K562 (cell line): ENCODE data around the gene SYT7. TPM values are rescaled to one million over a fixed set of nuclear protein-coding genes. Genes with fewer than 3 reads are reported as not detected.

Source experiments
- ATF4 ChIP-seq: fragments of 450-650 bp; formaldehyde crosslinking; IDR thresholded peaks from 2 replicates; pipeline ENCODE4 v1.4.0; 2022; ENCODE audit warnings: mild to moderate bottlenecking, moderate library complexity
- BRCA1 ChIP-seq, 2 experiments: fragments of 450-650 bp in 1 of 2; sonication (generic) in 1 of 2; formaldehyde crosslinking in 1 of 2; IDR thresholded peaks; 2 replicates each; pipeline versions ENCODE4 v1.5.0 to v1.6.1; 2017 to 2020; ENCODE audit warnings: mild to moderate bottlenecking in 1 of 2, missing genetic modification reagents in 1 of 2
- CEBPZ ChIP-seq: fragments of 150-350 bp; IDR thresholded peaks from 2 replicates; pipeline ENCODE4 v1.6.1; 2014; ENCODE audit warnings: low read depth, mild to moderate bottlenecking, low read length, borderline replicate concordance
- CSDE1 ChIP-seq, 2 experiments: fragments of 450-650 bp; IDR thresholded peaks; 2 replicates each; pipeline ENCODE4 v1.6.1; 2016; ENCODE audit warnings: mild to moderate bottlenecking in 1 of 2
- HEY1 ChIP-seq: fragments of 250-450 bp; sonication (Bioruptor Pico); IDR thresholded peaks from 2 replicates; pipeline ENCODE4 v1.5.0; 2020; ENCODE audit warnings: mild to moderate bottlenecking, moderate library complexity, borderline replicate concordance
- JUND ChIP-seq, 2 experiments: IDR thresholded peaks; 2 replicates in 1 of 2; 3 replicates in 1 of 2; pipeline ENCODE4 v1.6.1; 2011; ENCODE audit warnings: borderline replicate concordance in 2 of 2, low read depth in 2 of 2, low read length in 2 of 2, improper control_type of control experiment in 1 of 2, missing biosample characterization in 1 of 2, missing genetic modification characterization in 1 of 2, missing genetic modification reagents in 1 of 2
- MEF2D ChIP-seq: conservative IDR thresholded peaks from 2 replicates; pipeline ENCODE4 v1.6.1; 2016; ENCODE audit warnings: low read depth, missing genetic modification characterization, missing compliant biosample characterization
- MIER1 ChIP-seq: fragments of 450-650 bp; IDR thresholded peaks from 2 replicates; pipeline ENCODE4 v1.6.1; 2016; ENCODE audit warnings: antibody characterized with exemption, mild to moderate bottlenecking, low read depth
- MTA2 ChIP-seq: fragments of 450-650 bp; IDR thresholded peaks from 2 replicates; pipeline ENCODE4 v1.6.1; 2016; ENCODE audit warnings: low read depth
- PATZ1 ChIP-seq: fragments of 250-450 bp; sonication (Bioruptor Pico); IDR thresholded peaks from 2 replicates; pipeline ENCODE4 v1.5.0; 2020; ENCODE audit warnings: mild to moderate bottlenecking, borderline replicate concordance
- PHF8 ChIP-seq: fragments of 200-600 bp; sonication (generic); IDR thresholded peaks from 2 replicates; pipeline ENCODE4 v1.6.1; 2012; ENCODE audit warnings: mixed run types, mild to moderate bottlenecking, inconsistent platforms, low read length, moderate library complexity, borderline replicate concordance
- POLR2G ChIP-seq: fragments of 200-400 bp; formaldehyde crosslinking; IDR thresholded peaks from 2 replicates; pipeline ENCODE4 v1.6.1; 2017; ENCODE audit warnings: low read depth, mild to moderate bottlenecking, antibody characterized with exemption, low read length, moderate library complexity
- ZKSCAN1 ChIP-seq: fragments of 150-350 bp; IDR thresholded peaks from 2 replicates; pipeline ENCODE4 v1.6.1; 2016; ENCODE audit warnings: low read depth, low read length
- polyA plus RNA-seq, 8 experiments: library from polyadenylated mRNA; depleted of rRNA in 4 of 8; stranded (reverse) in 5 of 8; unstranded in 3 of 8; fragments of >200 nt; fragmentation: Nextera tagmentation in 2 of 8; fragmentation: Illumina TruSeq in 1 of 8; extraction: Ambion mirVana in 2 of 8; extraction: Trizol in 1 of 8; gene quantifications; 2 replicates each; pipeline versions ENCODE4 v1.2.1 to v1.2.3, GENCODE V29; 2011 to 2014; ENCODE audit warnings: inconsistent platforms in 1 of 8, missing spikeins in 1 of 8
- total RNA-seq, 7 experiments: library from RNA; depleted of rRNA in 6 of 7; stranded (reverse); fragments of >200 nt in 6 of 7; fragmentation: Illumina TruSeq in 2 of 7; extraction: Trizol in 2 of 7; gene quantifications; 2 replicates each; pipeline versions ENCODE4 v1.2.1 to v1.2.3, GENCODE V29; 2011 to 2021; ENCODE audit warnings: low replicate concordance in 1 of 7
- TF ChIP-seq, protein P1 (sequence below), 2 experiments: fragments of 450-650 bp; conservative IDR thresholded peaks; 2 replicates each; pipeline ENCODE4 v1.6.1; 2017; ENCODE audit warnings: mild to moderate bottlenecking in 2 of 2, moderate library complexity in 2 of 2
- TF ChIP-seq, protein P2 (sequence below): sonication (generic); formaldehyde crosslinking; IDR thresholded peaks from 2 replicates; pipeline ENCODE4 v1.8.0; 2023; ENCODE audit warnings: mild to moderate bottlenecking, missing genetic modification reagents

Gene SYT7
- total and polyA plus RNA-seq, 9 of the 15 experiments (the other 6 are each of a cell fraction or from before 2014, with no cell fraction given): 0.01 to 0.51 (median 0.16) TPM; not detected in 1

DNA sequence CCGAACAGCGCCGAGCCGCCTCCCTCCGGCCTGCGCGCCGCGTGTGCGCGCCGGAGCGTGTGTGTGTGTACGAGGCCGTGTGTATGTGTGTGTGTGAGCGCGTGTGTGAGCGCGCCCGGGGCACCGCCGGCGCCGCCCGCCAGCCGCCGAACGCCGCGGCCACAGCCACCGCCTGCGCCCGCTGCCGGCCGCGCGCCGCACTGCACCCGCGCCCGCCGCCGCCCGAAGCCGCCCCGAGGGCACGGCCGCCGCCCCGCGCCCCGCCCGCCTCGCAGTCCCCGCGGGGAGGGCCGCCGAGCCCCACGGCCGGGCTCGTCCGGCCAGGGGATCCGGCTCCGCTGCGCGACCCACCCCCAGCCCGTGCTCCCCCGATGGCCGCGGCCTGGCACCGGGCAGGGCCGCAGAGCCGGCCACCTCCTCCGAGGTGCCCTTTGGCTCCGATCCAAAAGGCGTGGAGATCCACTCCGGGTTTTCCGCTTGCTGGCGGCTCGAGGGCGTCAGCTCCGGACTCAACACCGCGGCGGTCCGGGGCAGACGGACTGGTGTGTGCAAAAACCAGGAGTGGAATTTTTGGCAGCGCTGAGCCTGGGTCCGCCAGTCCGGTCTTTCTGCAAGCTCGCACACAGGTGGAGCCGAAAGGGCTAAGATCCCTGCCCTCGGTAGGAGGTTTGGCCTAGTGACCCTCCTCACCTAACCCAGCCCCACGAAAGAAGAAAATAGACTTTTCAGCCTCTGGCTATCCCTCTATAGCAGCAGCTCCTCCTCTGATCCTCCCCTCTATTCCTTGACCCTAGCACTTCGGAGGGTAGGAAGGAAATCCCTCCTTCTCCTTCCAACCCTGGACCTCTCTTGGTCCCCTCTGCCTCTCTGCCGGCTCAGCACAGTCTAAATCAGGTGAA lies at the start of gene SYT7 (continued):
- TF ChIP-seq CEBPZ: no peak
- TF ChIP-seq CSDE1 (IDR thresholded peaks at IDR 0.05): no peak
- TF ChIP-seq, protein P1, sequence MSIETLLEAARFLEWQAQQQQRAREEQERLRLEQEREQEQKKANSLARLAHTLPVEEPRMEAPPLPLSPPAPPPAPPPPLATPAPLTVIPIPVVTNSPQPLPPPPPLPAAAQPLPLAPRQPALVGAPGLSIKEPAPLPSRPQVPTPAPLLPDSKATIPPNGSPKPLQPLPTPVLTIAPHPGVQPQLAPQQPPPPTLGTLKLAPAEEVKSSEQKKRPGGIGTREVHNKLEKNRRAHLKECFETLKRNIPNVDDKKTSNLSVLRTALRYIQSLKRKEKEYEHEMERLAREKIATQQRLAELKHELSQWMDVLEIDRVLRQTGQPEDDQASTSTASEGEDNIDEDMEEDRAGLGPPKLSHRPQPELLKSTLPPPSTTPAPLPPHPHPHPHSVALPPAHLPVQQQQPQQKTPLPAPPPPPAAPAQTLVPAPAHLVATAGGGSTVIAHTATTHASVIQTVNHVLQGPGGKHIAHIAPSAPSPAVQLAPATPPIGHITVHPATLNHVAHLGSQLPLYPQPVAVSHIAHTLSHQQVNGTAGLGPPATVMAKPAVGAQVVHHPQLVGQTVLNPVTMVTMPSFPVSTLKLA (conservative IDR thresholded peaks at IDR 0.05): peak in 1 of 2 experiments; percentile 51; a peak in 1 of 4 replicates
- peak; percentile 55; the same call in 1 of the 2 replicates for TF ChIP-seq JUND (IDR thresholded peaks at IDR 0.05; ENCODE audit: borderline replicate concordance, low read depth, low read length)
- peak; percentile 33; the same call in 1 of the 3 replicates for TF ChIP-seq JUND (tag; IDR thresholded peaks at IDR 0.05; ENCODE audit: borderline replicate concordance, low read depth, low read length)
- TF ChIP-seq, protein P2, sequence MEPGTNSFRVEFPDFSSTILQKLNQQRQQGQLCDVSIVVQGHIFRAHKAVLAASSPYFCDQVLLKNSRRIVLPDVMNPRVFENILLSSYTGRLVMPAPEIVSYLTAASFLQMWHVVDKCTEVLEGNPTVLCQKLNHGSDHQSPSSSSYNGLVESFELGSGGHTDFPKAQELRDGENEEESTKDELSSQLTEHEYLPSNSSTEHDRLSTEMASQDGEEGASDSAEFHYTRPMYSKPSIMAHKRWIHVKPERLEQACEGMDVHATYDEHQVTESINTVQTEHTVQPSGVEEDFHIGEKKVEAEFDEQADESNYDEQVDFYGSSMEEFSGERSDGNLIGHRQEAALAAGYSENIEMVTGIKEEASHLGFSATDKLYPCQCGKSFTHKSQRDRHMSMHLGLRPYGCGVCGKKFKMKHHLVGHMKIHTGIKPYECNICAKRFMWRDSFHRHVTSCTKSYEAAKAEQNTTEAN (CRISPR knock-in tag): no peak
- TF ChIP-seq MTA2: no peak
- TF ChIP-seq PATZ1 (CRISPR knock-in tag): no peak
- TF ChIP-seq MIER1: no peak
- TF ChIP-seq PHF8: no peak
- no peak for TF ChIP-seq MEF2D
- TF ChIP-seq BRCA1 (IDR thresholded peaks at IDR 0.05): no peak
- no peak for TF ChIP-seq BRCA1 (CRISPR knock-in tag; IDR thresholded peaks at IDR 0.05)
- TF ChIP-seq ATF4 (CRISPR knock-in tag): no peak
- TF ChIP-seq HEY1 (CRISPR knock-in tag): no peak
- TF ChIP-seq POLR2G: peak; percentile 83
- no peak for TF ChIP-seq ZKSCAN1
